H1 (cell line): ENCODE measurements around the gene RSAD2. TPM values are rescaled to one million over a fixed set of nuclear protein-coding genes. Genes with fewer than 3 reads are reported as not detected.

Experiments used
- CTCF ChIA-PET: fragments of 300-600 bp; sonication (Branson Sonifier 250); formaldehyde crosslinking; loops from one replicate; lab custom pipeline; 2021; ENCODE audit not compliant: partially characterized antibody; lab: Charles Lee
- POLR2A ChIA-PET: fragments of 300-600 bp; sonication (Branson Sonifier 250); formaldehyde crosslinking; loops from one replicate; lab custom pipeline; 2021; ENCODE audit warnings: inconsistent platforms; ENCODE audit not compliant: partially characterized antibody; lab: Charles Lee
- DNase-seq, 2 experiments: peaks; one replicate each; pipeline versions ENCODE4 v3.0.0 to v3.0.0-alpha.2; 2010 to 2022; ENCODE audit warnings: low spot score in 2 of 2, low read depth in 1 of 2, mixed read lengths in 1 of 2
- FAIRE-seq: peaks from 2 replicates; lab custom pipeline; 2011; peaks lifted over from hg19 to GRCh38; lab: Jason Lieb, UNC
- H2AFZ ChIP-seq: 2 replicates; pipeline ENCODE4 v1.8.1; 2012; ENCODE audit warnings: low read length, inconsistent platforms
- H2AK5ac ChIP-seq: 2 replicates; pipeline ENCODE4 v1.6.1; 2013; ENCODE audit warnings: low read depth, low read length
- H2BK120ac ChIP-seq: replicated peaks from 2 replicates; pipeline ENCODE3; 2013; ENCODE audit warnings: low read depth, low read length, inconsistent platforms
- H2BK12ac ChIP-seq: 2 replicates; pipeline ENCODE4 v1.6.1; 2013; ENCODE audit warnings: low read depth, low read length
- H2BK15ac ChIP-seq: 2 replicates; pipeline ENCODE4 v1.6.1; 2013; ENCODE audit warnings: low read length
- H2BK20ac ChIP-seq: 2 replicates; pipeline ENCODE4 v1.6.1; 2013; ENCODE audit warnings: low read length
- H2BK5ac ChIP-seq: 2 replicates; pipeline ENCODE4 v1.6.1; 2013; ENCODE audit warnings: low read depth, low read length
- H3K14ac ChIP-seq: 2 replicates; pipeline ENCODE4 v1.6.1; 2013; ENCODE audit warnings: inconsistent platforms; ENCODE audit not compliant: insufficient read length
- H3K18ac ChIP-seq: 2 replicates; pipeline ENCODE4 v1.6.1; 2013; ENCODE audit warnings: low read length; ENCODE audit errors: extremely low read depth
- H3K23ac ChIP-seq: 2 replicates; pipeline ENCODE4 v1.6.1; 2013; ENCODE audit warnings: inconsistent platforms; ENCODE audit not compliant: insufficient read length
- H3K23me2 ChIP-seq: 2 replicates; pipeline ENCODE4 v1.6.1; 2013; ENCODE audit warnings: low read depth, low read length
- H3K27ac ChIP-seq: 2 replicates; pipeline ENCODE4 v1.6.1; 2011; ENCODE audit warnings: low read depth, low read length, inconsistent platforms
- H3K27me3 ChIP-seq, 4 experiments: replicated peaks in 1 of 4; 1 replicate in 1 of 4; 2 replicates in 3 of 4; pipeline versions ENCODE4 v1.6.1 to v1.8.1; 2011 to 2013; ENCODE audit warnings: low read length in 3 of 4, mild to moderate bottlenecking in 3 of 4, inconsistent platforms in 2 of 4, mixed read lengths in 2 of 4, moderate library complexity in 1 of 4; ENCODE audit not compliant: control insufficient read depth in 3 of 4, insufficient read depth in 3 of 4; ENCODE audit errors: extremely low read depth in 1 of 4
- H3K36me3 ChIP-seq, 4 experiments: 2 replicates each; pipeline versions ENCODE4 v1.6.1 to v1.8.1; 2011 to 2013; ENCODE audit warnings: mild to moderate bottlenecking in 4 of 4, low read length in 3 of 4, moderate library complexity in 2 of 4, control low read depth in 1 of 4, inconsistent platforms in 1 of 4; ENCODE audit not compliant: insufficient read depth in 4 of 4, control insufficient read depth in 2 of 4
- H3K4ac ChIP-seq: replicated peaks from 2 replicates; pipeline ENCODE3; 2013; ENCODE audit warnings: low read length, low read depth, mixed read lengths, inconsistent platforms; ENCODE audit not compliant: insufficient read length
- H3K4me1 ChIP-seq, 4 experiments: replicated peaks in 1 of 4; 1 replicate in 1 of 4; 2 replicates in 3 of 4; pipeline versions ENCODE4 v1.6.1 to v1.8.1; 2011 to 2013; ENCODE audit warnings: low read length in 3 of 4, inconsistent platforms in 2 of 4, mixed read lengths in 1 of 4; ENCODE audit not compliant: insufficient read depth in 4 of 4, control insufficient read depth in 3 of 4
- H3K4me2 ChIP-seq, 2 experiments: 2 replicates each; pipeline versions ENCODE4 v1.6.1 to v1.8.1; 2011 to 2013; ENCODE audit warnings: low read depth in 2 of 2, low read length in 2 of 2, control low read depth in 1 of 2, inconsistent platforms in 1 of 2, mild to moderate bottlenecking in 1 of 2; ENCODE audit not compliant: insufficient read depth in 1 of 2
- H3K4me3 ChIP-seq, 4 experiments: fragments of 200-600, 300-600 bp in 1 of 4; sonication (generic), shearing (Covaris generic), sonication (Bioruptor Twin) in 1 of 4; 2 replicates each; pipeline versions ENCODE4 v1.5.1 to v1.8.1; 2011 to 2016; ENCODE audit warnings: low read length in 4 of 4, low read depth in 3 of 4, control low read depth in 2 of 4, inconsistent platforms in 2 of 4, mild to moderate bottlenecking in 2 of 4, mixed read lengths in 1 of 4, moderate library complexity in 1 of 4; ENCODE audit not compliant: insufficient read depth in 2 of 4; ENCODE audit errors: extremely low read depth in 1 of 4
- H3K56ac ChIP-seq: replicated peaks from 2 replicates; pipeline ENCODE3; 2013; ENCODE audit warnings: low read depth, mild to moderate bottlenecking, mixed read lengths, low read length, inconsistent platforms; ENCODE audit not compliant: insufficient read length
- H3K79me1 ChIP-seq: 2 replicates; pipeline ENCODE4 v1.6.1; 2013; ENCODE audit warnings: low read depth, low read length, control low read depth
- H3K79me2 ChIP-seq, 2 experiments: 2 replicates each; pipeline versions ENCODE4 v1.6.1 to v1.8.1; 2012 to 2013; ENCODE audit warnings: low read length in 2 of 2, mild to moderate bottlenecking in 2 of 2, inconsistent platforms in 1 of 2; ENCODE audit not compliant: insufficient read depth in 2 of 2, control insufficient read depth in 1 of 2
- H3K9ac ChIP-seq, 4 experiments: replicated peaks in 1 of 4; 1 replicate in 1 of 4; 2 replicates in 3 of 4; pipeline versions ENCODE4 v1.6.1 to v1.8.1; 2011 to 2013; ENCODE audit warnings: low read depth in 3 of 4, low read length in 3 of 4, control low read depth in 2 of 4, mild to moderate bottlenecking in 2 of 4, moderate library complexity in 2 of 4, inconsistent platforms in 1 of 4; ENCODE audit errors: extremely low read depth in 1 of 4
- H3K9me3 ChIP-seq, 2 experiments: 2 replicates each; pipeline versions ENCODE4 v1.6.1 to v1.8.1; 2012 to 2013; ENCODE audit warnings: mild to moderate bottlenecking in 2 of 2, moderate library complexity in 2 of 2, control low read depth in 1 of 2, inconsistent platforms in 1 of 2, low read depth in 1 of 2, low read length in 1 of 2, mixed read lengths in 1 of 2; ENCODE audit not compliant: insufficient read depth in 2 of 2
- H4K20me1 ChIP-seq, 2 experiments: replicated peaks in 1 of 2; 2 replicates each; pipeline versions ENCODE3 to v1.8.1; 2011 to 2013; ENCODE audit warnings: inconsistent platforms in 2 of 2, low read length in 2 of 2, mild to moderate bottlenecking in 1 of 2; ENCODE audit not compliant: insufficient read depth in 2 of 2, control insufficient read depth in 1 of 2
- H4K5ac ChIP-seq: 2 replicates; pipeline ENCODE4 v1.6.1; 2013; ENCODE audit warnings: low read length, low read depth, mixed read lengths, inconsistent platforms; ENCODE audit not compliant: insufficient read length
- H4K8ac ChIP-seq: 2 replicates; pipeline ENCODE4 v1.8.0; 2013; ENCODE audit warnings: mild to moderate bottlenecking, moderate library complexity, low read length, inconsistent platforms; ENCODE audit not compliant: insufficient read depth; ENCODE audit errors: extremely low read depth
- H4K91ac ChIP-seq: replicated peaks from 2 replicates; pipeline ENCODE3; 2013; ENCODE audit warnings: low read length, mixed read lengths, inconsistent platforms; ENCODE audit not compliant: insufficient read length
- FOSL1 ChIP-seq: IDR thresholded peaks from 2 replicates; pipeline ENCODE4 v1.6.1; 2011; ENCODE audit warnings: mild to moderate bottlenecking, low read depth, low read length, moderate library complexity; ENCODE audit not compliant: insufficient read depth
- polyA plus RNA-seq, 7 experiments: library from polyadenylated mRNA; depleted of rRNA in 3 of 7; stranded (reverse) in 5 of 7; unstranded in 2 of 7; fragments of >200 nt in 5 of 7; fragments of 200-250 nt in 2 of 7; gene quantifications; 1 replicate in 5 of 7; 2 replicates in 1 of 7; 4 replicates in 1 of 7; pipeline versions ENCODE4 v1.2.1 to v1.2.3, GENCODE V29; 2011 to 2013; ENCODE audit warnings: missing spikeins in 2 of 7, mixed read lengths in 2 of 7
- total RNA-seq: library from RNA; stranded (reverse); fragmentation: NEBNext Ultra II Directional; extraction: Animal tissue kit (Norgen Biotek cat#: 25700); gene quantifications from 2 replicates; pipeline ENCODE4 v1.2.1, GENCODE V29; 2021

Gene RSAD2
- total and polyA plus RNA-seq, 2 of the 8 experiments (the other 6 are each of a cell fraction or from before 2014, with no cell fraction given), result not detected

DNA sequence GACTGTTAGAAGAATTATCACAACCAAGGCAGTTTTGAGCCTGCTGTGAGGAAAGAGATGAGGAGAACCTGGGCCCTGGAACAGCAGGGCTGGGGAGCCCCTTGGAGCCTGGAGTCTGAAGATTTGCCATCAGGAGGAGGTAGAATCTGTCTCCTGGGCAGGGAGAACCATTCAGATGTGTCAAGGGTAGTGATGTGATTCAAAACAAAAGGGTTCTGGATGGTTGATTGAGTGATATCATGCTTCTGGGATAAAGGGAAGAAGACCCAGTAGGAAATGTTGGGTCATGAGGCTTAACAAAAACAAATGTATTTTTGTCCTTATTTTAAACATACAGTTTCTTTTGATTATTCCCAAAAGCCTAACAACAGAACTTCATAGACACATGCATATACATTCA, 68.2 kb downstream of the RSAD2 start:
- no peak overlapping the region for H4K8ac ChIP-seq
- no peak overlapping the region for H2BK120ac ChIP-seq
- H3K23ac ChIP-seq, result no peak overlapping the region
- FAIRE-seq (no peak), DNase-seq (no peak)
- H3K23me2 ChIP-seq, result no peaks in the 10 kb centered on the region
- no peak overlapping the region for H2BK15ac ChIP-seq
- H3K56ac ChIP-seq, result no peak overlapping the region
- H3K18ac ChIP-seq, result no peak overlapping the region
- no peak overlapping the region for H3K27ac ChIP-seq
- H3K79me1 ChIP-seq, result 0 out of 2 replicates have a peak, but pooled peaks cover 2% of the 10 kb centered on the region
- H3K4ac ChIP-seq, result no peak overlapping the region
- no peak overlapping the region for H2AK5ac ChIP-seq
- H3K4me1 ChIP-seq, result peaks cover 0 to under 1% (median 0%) of the 10 kb centered on the region in 4 experiments; a peak in 3 of 7 replicates
- H3K79me2 ChIP-seq, result no peaks in the 10 kb centered on the region
- no peak overlapping the region for H3K9ac ChIP-seq
- H2BK5ac ChIP-seq, result no peak overlapping the region
- TF ChIP-seq FOSL1, result no peak
- H3K9me3 ChIP-seq, result no peaks in the 10 kb centered on the region
- no peak overlapping the region for H2BK12ac ChIP-seq
- ChIA-PET CTCF (interaction anchor here (0.7 to 1.2 kb wide), 2 partner anchors 24 to 53 kb away, joined by 3 to 4 read pairs; no protein-coding TSS in a partner anchor), POLR2A (no interaction called here)
- H3K4me2 ChIP-seq, result no peak overlapping the region
- no peak overlapping the region for H4K5ac ChIP-seq
- no peak overlapping the region for H3K4me3 ChIP-seq
- H2BK20ac ChIP-seq, result no peak overlapping the region
- no peaks in the 10 kb centered on the region; a peak in 1 of 8 replicates for H3K36me3 ChIP-seq
- no peak overlapping the region for H4K91ac ChIP-seq
- no peak overlapping the region for H3K14ac ChIP-seq
- no peaks in the 10 kb centered on the region for H3K27me3 ChIP-seq
- H4K20me1 ChIP-seq, result peaks cover 2 to 3% of the 10 kb centered on the region in 2 experiments
- no peak overlapping the region for H2AFZ ChIP-seq
